ENCODE data around the gene ITGA3.

The ITGA3 gene

DNA sequence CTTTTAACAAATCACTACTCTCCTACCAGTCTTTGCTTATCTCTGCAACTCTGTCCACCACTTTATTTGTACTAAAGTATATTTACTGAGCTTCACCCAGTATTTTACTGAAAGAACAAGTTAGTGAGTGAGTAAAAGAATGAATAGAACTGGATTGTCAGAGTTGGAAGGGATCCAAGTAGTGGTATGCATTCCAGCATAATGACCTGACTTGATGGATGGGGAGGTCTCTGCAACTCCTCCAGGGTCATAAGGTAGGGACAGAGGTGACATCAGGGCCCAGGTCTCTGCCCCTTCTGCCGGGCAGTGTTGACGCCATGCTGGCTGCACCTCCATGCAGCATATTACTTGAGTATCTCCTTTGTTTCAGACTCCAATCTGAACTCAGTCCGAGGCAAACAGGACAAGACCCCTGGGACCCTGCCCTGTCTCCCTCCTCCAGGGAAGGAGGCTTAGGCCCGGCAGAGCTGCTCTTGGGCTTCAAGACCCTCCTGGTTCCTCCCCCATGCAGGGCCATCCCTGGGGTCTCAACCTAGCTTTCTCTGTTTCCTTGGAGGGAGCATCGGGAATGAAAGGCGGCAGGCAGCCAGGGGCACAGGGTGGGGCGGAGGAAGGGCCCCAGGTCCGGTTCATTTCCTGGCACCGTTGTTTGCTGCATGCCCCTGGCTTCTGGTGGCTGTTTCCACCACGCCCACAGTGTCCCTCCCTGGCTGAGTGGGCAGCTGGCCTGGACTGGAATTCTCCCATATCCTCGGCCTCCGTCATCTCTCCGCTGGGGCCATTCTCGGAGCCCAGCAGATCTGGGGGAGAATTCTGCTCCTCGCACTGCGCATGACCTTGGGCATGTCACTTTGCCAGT is 12.4 kb upstream of the ITGA3 start:
- Histone ChIP-seq H3K4me1 (ENCODE audit: insufficient read depth, low read length) (no peaks in the 10 kb centered on the region), H3K27me3 (ENCODE audit: insufficient read depth, low read length, poor library complexity) (peaks cover 8% of the 10 kb centered on the region), H3K36me3 (ENCODE audit: insufficient read depth, low read length) (no peaks in the 10 kb centered on the region), H3K27ac (ENCODE audit: low read length) (no peak overlapping the region), H2AFZ (ENCODE audit: low read depth, low read length) (no peak overlapping the region), H3K4me3 (ENCODE audit: low read depth in 1 of 2, low read length in 2 of 2) (no peak overlapping the region), H4K20me1 (ENCODE audit: insufficient read depth, low read length) (no peaks in the 10 kb centered on the region), H3K9me3 (ENCODE audit: insufficient read depth, low read length, severe bottlenecking) (no peaks in the 10 kb centered on the region), H3K79me2 (ENCODE audit: insufficient read depth, low read length) (no peaks in the 10 kb centered on the region), H3K9ac (ENCODE audit: low read depth, low read length) (no peak overlapping the region), H3K4me2 (ENCODE audit: insufficient read depth, low read length) (no peak overlapping the region)
- DNase-seq (no peak), ATAC-seq (ENCODE audit: insufficient read depth, low read depth) (no peak)
- no peak for TF ChIP-seq EZH2 (IDR thresholded peaks at IDR 0.05; ENCODE audit: borderline replicate concordance, low read depth, low read length, severe bottlenecking)
- TF ChIP-seq CTCF (IDR thresholded peaks at IDR 0.05; ENCODE audit: borderline replicate concordance, extremely low read depth, low read length, poor library complexity, severe bottlenecking) = no peak

GRCh38 chr17:50044483-50044882 is 11.4 kb upstream of the ITGA3 start:
- no peak for ATAC-seq (ENCODE audit: insufficient read depth, low read depth)
- H3K79me2 ChIP-seq (ENCODE audit: insufficient read depth, low read length) = no peaks in the 10 kb centered on the region
- no peak overlapping the region for H3K4me2 ChIP-seq (ENCODE audit: insufficient read depth, low read length)
- no peak overlapping the region for H3K27ac ChIP-seq (ENCODE audit: low read length)
- H2AFZ ChIP-seq (ENCODE audit: low read depth, low read length) = no peak overlapping the region
- TF ChIP-seq EZH2 (IDR thresholded peaks at IDR 0.05; ENCODE audit: borderline replicate concordance, low read depth, low read length, severe bottlenecking) = no peak
- no peak for TF ChIP-seq CTCF (IDR thresholded peaks at IDR 0.05; ENCODE audit: borderline replicate concordance, extremely low read depth, low read length, poor library complexity, severe bottlenecking)
- no peak for DNase-seq
- no peaks in the 10 kb centered on the region for H3K36me3 ChIP-seq (ENCODE audit: insufficient read depth, low read length)
- no peak overlapping the region for H3K4me3 ChIP-seq (ENCODE audit: low read depth in 1 of 2, low read length in 2 of 2)
- no peaks in the 10 kb centered on the region for H4K20me1 ChIP-seq (ENCODE audit: insufficient read depth, low read length)
- H3K27me3 ChIP-seq (ENCODE audit: insufficient read depth, low read length, poor library complexity) = peaks cover 7% of the 10 kb centered on the region
- no peaks in the 10 kb centered on the region for H3K9me3 ChIP-seq (ENCODE audit: insufficient read depth, low read length, severe bottlenecking)
- no peak overlapping the region for H3K9ac ChIP-seq (ENCODE audit: low read depth, low read length)
- no peaks in the 10 kb centered on the region for H3K4me1 ChIP-seq (ENCODE audit: insufficient read depth, low read length)

GRCh38 chr17:50045154-50045553 is 10.8 kb upstream of the ITGA3 start:
- no peaks in the 10 kb centered on the region for H3K4me1 ChIP-seq (ENCODE audit: insufficient read depth, low read length)
- ATAC-seq (ENCODE audit: insufficient read depth, low read depth) = no peak
- H3K27me3 ChIP-seq (ENCODE audit: insufficient read depth, low read length, poor library complexity) = peaks cover 4% of the 10 kb centered on the region

More at GRCh38 chr17:50045154-50045553, 10.8 kb upstream of the ITGA3 start:
- Histone ChIP-seq H2AFZ (ENCODE audit: low read depth, low read length) (no peak overlapping the region), H3K79me2 (ENCODE audit: insufficient read depth, low read length) (no peaks in the 10 kb centered on the region), H3K4me2 (ENCODE audit: insufficient read depth, low read length) (no peak overlapping the region), H3K27ac (ENCODE audit: low read length) (no peak overlapping the region), H3K9me3 (ENCODE audit: insufficient read depth, low read length, severe bottlenecking) (no peaks in the 10 kb centered on the region), H3K4me3 (ENCODE audit: low read depth in 1 of 2, low read length in 2 of 2) (no peak overlapping the region), H3K9ac (ENCODE audit: low read depth, low read length) (no peak overlapping the region), H3K36me3 (ENCODE audit: insufficient read depth, low read length) (no peaks in the 10 kb centered on the region), H4K20me1 (ENCODE audit: insufficient read depth, low read length) (no peaks in the 10 kb centered on the region)
- TF ChIP-seq EZH2 (IDR thresholded peaks at IDR 0.05; ENCODE audit: borderline replicate concordance, low read depth, low read length, severe bottlenecking) (no peak), CTCF (IDR thresholded peaks at IDR 0.05; ENCODE audit: borderline replicate concordance, extremely low read depth, low read length, poor library complexity, severe bottlenecking) (no peak)
- DNase-seq = no peak

Data from DND-41 (cell line).